ENCODE measurements around the gene HAGHL.
"Not testable (repeated sequence)": the region's sequence is repeated elsewhere in the genome, so short reads cannot be mapped to it uniquely, and the experiment has no call there.

Gene HAGHL

DNA sequence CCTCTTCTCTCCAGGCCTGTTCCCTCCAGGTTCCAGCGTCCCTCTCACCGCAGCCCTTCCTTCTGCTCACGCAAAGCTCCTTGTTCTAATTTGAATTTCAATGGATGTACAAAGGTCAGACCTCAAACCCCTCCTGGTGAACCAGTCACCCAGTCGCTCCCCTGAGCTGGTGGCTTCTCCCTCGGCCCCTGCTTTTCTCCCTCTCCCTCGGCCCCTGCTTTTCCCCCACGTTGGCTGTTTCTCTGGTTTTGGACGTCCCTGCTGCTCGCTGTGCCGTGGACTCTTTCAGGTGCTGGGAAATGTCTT lies 25.1 kb downstream of the HAGHL start:
- Histone ChIP-seq H3K9me3 (no peaks in the 10 kb centered on the region), H3K36me3 (no peaks in the 10 kb centered on the region), H3K27me3 (no peaks in the 10 kb centered on the region), H3K4me3 (no peak overlapping the region), H3K4me1 (peaks cover 12% of the 10 kb centered on the region), H3K27ac (no peak overlapping the region), H3K4me2 (no peak overlapping the region), H4K20me1 (no peaks in the 10 kb centered on the region), H3K9ac (no peak overlapping the region)
- no peak for TF ChIP-seq Cebpa-rat (IDR thresholded peaks at IDR 0.05)

DNA sequence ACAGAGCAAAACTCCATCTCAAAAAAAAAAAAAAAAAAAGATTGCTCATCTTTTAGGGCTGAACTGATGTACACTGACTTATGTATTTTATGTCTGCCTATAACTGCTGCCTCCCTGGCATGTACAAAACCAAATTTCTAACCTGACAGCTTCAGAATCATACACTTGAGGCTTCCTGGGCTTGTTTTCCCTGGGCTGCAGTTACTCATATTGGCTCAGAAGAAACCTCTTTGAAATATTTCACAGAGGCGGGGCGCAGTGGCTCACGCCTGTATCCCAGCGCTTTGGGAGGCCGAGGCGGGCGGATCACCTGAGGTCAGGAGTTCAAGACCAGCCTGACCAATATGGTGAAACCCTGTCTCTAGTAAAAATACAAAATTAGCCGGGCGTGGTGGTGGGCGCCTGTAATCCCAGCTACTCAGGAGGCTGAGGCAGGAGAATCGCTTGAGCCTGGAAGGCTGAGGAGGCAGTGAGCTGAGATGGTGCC lies 27.3 kb downstream of the HAGHL start:
- Histone ChIP-seq H3K4me2 (peak overlapping the region; percentile 42; the same call in 1 of the 2 replicates), H3K4me1 (peaks cover 26% of the 10 kb centered on the region)
- not testable (repeated sequence) for H3K9ac ChIP-seq, H3K36me3 ChIP-seq, H3K27me3 ChIP-seq, H3K27ac ChIP-seq, H4K20me1 ChIP-seq, H3K9me3 ChIP-seq, H3K4me3 ChIP-seq

DNA sequence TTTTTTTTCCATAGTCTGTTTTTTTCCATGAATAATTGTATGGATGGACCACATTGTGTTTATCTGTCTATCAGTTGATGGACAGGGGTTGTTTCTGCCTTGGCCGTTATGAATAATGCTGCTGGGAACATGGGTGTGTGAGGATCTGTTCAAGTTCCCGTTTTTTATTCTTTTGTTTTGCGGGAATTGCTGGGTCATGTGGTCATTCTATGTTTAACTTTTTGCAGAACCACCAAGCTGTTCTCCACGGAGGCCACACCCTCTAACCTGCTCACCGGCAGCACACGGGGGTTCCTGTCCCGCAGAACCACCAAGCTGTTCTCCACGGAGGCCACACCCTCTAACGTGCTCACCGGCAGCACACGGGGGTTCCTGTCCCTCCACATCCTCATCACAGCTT lies 27.8 kb downstream of the HAGHL start:
- no peaks in the 10 kb centered on the region for H3K36me3 ChIP-seq
- no peaks in the 10 kb centered on the region for H3K27me3 ChIP-seq
- no peaks in the 10 kb centered on the region for H3K9me3 ChIP-seq
- peaks cover 26% of the 10 kb centered on the region for H3K4me1 ChIP-seq
- peak overlapping the region; percentile 42 for H3K4me2 ChIP-seq
- H3K9ac ChIP-seq, result no peak overlapping the region
- no peaks in the 10 kb centered on the region for H4K20me1 ChIP-seq
- H3K27ac ChIP-seq, result no peak overlapping the region
- no peak for TF ChIP-seq Cebpa-rat (IDR thresholded peaks at IDR 0.05)
- H3K4me3 ChIP-seq, result no peak overlapping the region

DNA sequence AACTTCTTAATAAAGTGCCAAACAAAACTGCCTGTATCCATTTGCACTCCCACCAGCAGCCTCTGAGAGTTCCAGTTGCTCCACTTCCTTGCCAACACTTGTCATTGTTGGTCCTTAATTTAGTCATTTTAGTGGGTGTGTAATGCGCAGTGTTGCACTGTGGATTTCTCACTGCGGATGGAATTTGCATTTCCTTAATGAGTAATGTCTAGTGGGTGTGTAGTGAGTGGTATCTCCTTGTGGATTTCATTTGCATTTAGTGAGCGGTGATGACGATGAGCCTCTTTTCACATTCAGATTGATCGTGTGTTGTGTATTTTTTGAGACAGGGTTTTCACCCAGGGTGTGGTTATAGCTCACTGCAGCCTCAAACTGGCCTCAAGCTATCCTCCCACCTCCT lies 29.5 kb downstream of the HAGHL start:
- Histone ChIP-seq H3K4me3 (no peak overlapping the region), H3K27ac (no peak overlapping the region), H3K4me2 (peak overlapping the region; percentile 80; the same call in 1 of the 2 replicates), H3K36me3 (no peaks in the 10 kb centered on the region), H3K9me3 (no peaks in the 10 kb centered on the region), H3K27me3 (no peaks in the 10 kb centered on the region), H3K9ac (no peak overlapping the region), H3K4me1 (peaks cover 35% of the 10 kb centered on the region), H4K20me1 (no peaks in the 10 kb centered on the region)
- TF ChIP-seq Cebpa-rat (IDR thresholded peaks at IDR 0.05), result no peak

DNA sequence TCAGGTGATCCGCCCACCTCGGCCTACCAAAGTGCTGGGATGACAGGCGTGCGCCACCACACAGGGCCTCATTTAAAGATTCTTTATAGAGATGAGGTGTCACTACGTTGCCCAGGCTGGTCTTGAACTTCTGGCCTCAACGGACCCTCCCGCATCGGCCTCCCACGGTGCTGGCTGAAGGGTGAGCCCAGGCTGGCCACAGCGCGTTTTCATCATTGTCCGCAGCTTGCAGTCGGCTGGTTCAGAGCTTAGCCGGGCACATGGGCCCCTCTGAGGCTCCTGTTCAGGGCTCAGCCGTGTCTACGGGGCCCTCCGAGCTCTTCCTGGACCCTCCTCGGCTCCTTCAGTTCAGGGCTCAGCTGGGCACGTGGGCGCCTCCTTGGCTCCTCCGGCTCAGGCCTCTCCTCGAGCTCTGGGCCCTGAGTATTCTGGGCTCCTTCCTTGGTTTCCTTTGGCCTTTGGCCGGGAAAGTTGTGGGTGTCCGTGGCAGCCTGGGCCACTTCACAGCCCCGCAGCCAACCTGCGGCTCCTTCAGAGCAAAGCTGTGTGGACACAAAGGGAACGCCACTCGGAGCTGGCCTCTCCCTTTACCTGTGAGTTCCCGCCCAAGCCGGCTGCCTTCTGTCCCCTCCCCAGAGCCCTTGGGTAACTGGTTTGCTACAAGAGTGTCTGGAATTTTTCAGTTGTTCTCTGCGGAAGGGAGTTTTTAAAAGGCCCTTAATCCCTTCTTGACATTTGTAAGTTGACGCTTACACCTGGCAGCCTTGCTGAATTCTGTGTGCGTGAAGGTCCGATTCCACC lies 32.4 kb downstream of the HAGHL start:
- H3K36me3 ChIP-seq, result no peaks in the 10 kb centered on the region
- no peak overlapping the region for H3K4me3 ChIP-seq
- no peaks in the 10 kb centered on the region for H3K27me3 ChIP-seq
- no peaks in the 10 kb centered on the region for H4K20me1 ChIP-seq
- no peaks in the 10 kb centered on the region for H3K9me3 ChIP-seq
- H3K27ac ChIP-seq, result no peak overlapping the region
- H3K4me2 ChIP-seq, result no peak overlapping the region
- TF ChIP-seq Cebpa-rat (IDR thresholded peaks at IDR 0.05), result no peak
- peaks cover 53% of the 10 kb centered on the region for H3K4me1 ChIP-seq
- H3K9ac ChIP-seq, result no peak overlapping the region

DNA sequence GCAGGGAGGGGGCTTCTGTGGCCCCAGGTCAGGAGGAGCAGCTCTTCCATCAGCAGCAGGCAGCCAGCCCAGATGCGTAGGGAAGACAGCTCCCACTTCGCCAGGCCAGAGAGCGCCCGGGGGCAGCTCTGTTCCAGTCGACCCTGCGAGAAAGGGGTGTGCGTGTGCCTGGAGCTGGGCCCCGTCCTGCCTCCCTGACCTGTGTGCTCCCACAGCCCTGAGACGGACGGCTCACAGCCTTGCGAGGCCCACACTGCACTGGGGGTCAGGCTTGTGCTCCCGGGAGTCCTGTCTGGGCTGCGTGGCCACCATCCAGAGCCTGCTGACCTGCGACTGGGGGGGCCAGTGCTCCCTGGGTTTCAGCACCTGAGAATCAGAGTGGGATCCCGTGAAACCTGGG lies 33.2 kb downstream of the HAGHL start:
- peaks cover 47% of the 10 kb centered on the region for H3K4me1 ChIP-seq
- no peak for TF ChIP-seq Cebpa-rat (IDR thresholded peaks at IDR 0.05)
- no peak overlapping the region for H3K27ac ChIP-seq
- no peak overlapping the region for H3K4me2 ChIP-seq
- no peak overlapping the region for H3K4me3 ChIP-seq
- no peak overlapping the region for H3K9ac ChIP-seq
- no peaks in the 10 kb centered on the region for H3K27me3 ChIP-seq
- no peaks in the 10 kb centered on the region for H4K20me1 ChIP-seq
- H3K36me3 ChIP-seq, result no peaks in the 10 kb centered on the region
- H3K9me3 ChIP-seq, result no peaks in the 10 kb centered on the region

DNA sequence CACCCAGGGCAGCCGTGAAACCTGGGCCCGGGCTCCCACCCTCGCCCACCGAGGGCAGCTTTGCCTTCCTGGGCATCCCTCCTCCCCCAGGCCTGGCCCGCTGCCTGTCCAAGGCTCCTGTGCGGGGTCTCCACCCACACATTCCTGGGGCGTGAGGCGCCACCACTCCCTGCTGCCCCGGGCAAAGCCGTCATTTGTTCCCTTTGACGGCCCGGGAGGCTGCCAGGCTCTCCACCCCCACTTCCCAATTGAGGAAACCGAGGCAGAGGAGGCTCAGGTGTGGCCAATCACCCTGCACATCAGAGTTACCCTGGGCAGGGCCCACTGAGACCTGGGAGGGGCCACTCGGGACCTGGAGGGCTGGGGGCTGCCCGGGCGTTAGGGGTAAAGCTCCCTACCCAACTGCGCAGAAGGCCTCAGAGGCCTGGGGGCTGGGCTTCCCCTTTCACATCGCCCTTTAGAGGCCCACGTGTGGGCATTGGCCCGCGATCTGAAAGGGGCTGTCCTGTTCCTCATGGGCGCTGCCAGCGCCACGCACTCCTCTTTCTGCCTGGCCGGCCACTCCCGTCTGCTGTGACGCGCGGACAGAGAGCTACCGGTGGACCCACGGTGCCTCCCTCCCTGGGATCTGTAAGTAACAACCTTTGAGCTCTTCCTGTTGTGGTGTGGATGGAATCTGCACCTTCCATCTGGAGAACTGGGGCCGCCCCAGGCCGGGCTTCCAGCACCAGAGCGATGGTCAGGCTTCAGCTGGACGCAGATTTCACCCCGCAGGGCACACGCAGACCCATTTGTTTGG lies 33.8 kb downstream of the HAGHL start, which contains the start of gene MSLN:
MSLN (plus strand) TSS at position 190 of the 799 bp plus-strand sequence. CDS start 1,947 bp downstream, outside the sequence.
- Histone ChIP-seq H3K27ac (no peak within 1 kb of the TSS), H3K36me3 (no peaks in the 10 kb centered on the region), H3K4me2 (peak within 1 kb of the TSS; percentile 42), H3K9ac (no peak within 1 kb of the TSS), H3K4me3 (no peak within 1 kb of the TSS), H4K20me1 (no peaks in the 10 kb centered on the region), H3K27me3 (no peaks in the 10 kb centered on the region), H3K4me1 (peaks cover 47% of the 10 kb centered on the region), H3K9me3 (no peaks in the 10 kb centered on the region)
- TF ChIP-seq Cebpa-rat (IDR thresholded peaks at IDR 0.05), result no peak

DNA sequence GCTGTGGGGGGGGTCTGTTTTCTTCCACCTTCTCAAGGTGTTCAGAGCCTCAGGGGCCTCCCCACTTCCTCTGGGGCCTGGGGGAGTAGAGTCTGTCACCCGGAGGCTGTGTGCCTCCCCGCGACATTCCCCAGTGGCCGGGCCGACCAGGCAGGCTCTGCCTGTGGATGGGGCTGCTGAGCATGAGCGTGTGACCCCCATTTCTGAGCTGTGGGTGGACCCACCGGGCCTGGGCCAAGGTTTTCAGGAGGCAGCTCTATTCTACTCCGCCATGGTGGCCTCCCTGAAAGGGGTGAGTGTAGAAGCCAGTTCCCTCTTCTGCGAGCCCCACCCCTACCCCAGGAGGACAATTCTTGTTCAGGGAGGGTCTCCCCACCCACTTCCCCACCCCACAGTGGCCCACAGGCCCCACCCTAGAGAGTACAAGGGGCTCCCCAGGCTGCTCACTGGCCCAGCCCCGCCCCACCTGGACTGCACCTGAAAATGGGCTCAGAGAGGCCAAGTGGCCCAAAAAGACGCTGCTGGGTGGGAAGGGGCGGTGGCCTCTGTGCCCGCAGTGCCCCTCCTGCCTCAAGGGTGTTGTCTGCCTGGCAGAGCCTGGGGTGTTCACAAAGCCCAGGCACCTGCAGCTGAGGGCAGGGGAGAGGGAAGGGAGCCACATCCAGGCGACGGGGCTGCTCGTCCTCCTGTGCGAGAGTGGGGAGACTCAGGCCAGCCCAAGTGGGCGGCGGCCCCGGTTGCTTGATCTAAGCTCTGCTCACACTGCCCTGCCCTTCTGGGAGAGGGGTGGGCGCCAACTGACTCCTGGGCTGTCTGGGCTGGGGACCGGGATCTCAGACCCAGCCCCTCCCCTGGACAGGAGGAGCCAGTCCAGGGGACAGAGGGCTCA lies 35.0 kb downstream of the HAGHL start:
- H3K36me3 ChIP-seq, result no peaks in the 10 kb centered on the region
- no peak overlapping the region for H3K9ac ChIP-seq
- peak overlapping the region; percentile 42 for H3K4me2 ChIP-seq
- no peak for TF ChIP-seq Cebpa-rat (IDR thresholded peaks at IDR 0.05)
- no peaks in the 10 kb centered on the region for H3K27me3 ChIP-seq
- H3K9me3 ChIP-seq, result no peaks in the 10 kb centered on the region
- H3K4me1 ChIP-seq, result peaks cover 43% of the 10 kb centered on the region
- no peak overlapping the region for H3K4me3 ChIP-seq
- H3K27ac ChIP-seq, result no peak overlapping the region
- H4K20me1 ChIP-seq, result no peaks in the 10 kb centered on the region

DNA sequence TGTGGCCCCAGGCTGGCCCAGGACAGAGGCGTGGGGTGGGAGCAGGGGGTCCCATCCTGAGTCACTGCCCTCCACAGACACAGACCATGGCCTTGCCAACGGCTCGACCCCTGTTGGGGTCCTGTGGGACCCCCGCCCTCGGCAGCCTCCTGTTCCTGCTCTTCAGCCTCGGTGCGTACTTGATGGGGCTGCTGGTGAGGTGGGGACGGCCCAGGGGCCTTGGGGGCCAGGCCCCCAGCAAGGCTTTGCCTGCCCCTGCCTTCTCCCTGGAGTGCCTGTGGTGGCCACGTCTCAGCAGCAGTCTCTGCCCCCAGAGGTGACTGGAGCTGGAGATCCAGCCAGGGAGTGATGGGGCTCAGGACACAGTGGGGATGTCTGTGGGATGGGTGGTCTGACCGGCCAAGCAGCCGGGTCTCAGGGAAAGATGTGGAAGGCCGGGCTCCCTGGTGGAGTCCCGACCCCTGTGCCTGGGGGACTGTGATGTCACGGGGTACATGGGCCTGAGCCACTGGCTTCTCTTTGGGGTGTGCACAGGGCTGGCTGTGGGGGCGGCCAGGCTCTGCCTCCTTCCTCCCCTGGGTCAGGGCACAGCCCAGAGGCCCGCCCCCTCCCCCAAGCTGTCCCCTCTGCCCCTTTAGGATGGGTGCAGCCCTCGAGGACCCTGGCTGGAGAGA lies 35.8 kb downstream of the HAGHL start:
- no peak overlapping the region for H3K4me3 ChIP-seq
- H3K36me3 ChIP-seq, result no peaks in the 10 kb centered on the region
- H3K4me2 ChIP-seq, result peak overlapping the region; percentile 42; the same call in 1 of the 2 replicates

More for the DNA sequence above, 35.8 kb downstream of the HAGHL start:
- Histone ChIP-seq H3K9me3 (no peaks in the 10 kb centered on the region), H3K27ac (no peak overlapping the region), H3K9ac (no peak overlapping the region), H3K4me1 (peaks cover 34% of the 10 kb centered on the region), H4K20me1 (no peaks in the 10 kb centered on the region), H3K27me3 (no peaks in the 10 kb centered on the region)
- TF ChIP-seq Cebpa-rat (IDR thresholded peaks at IDR 0.05), result no peak

All from BLaER1 (cell line).